HG03045 (cell line): Measurements from ENCODE around the gene CD300C.
"Not testable (repeated sequence)": the region's sequence is repeated elsewhere in the genome, so short reads cannot be mapped to it uniquely, and the experiment has no call there.

Experiments
- ATAC-seq: cut with Tn5 transposase; IDR thresholded peaks from one replicate; pipeline ENCODE4 v1.9.1; 2021; ENCODE audit warnings: mild to moderate bottlenecking, moderate library complexity; ENCODE audit not compliant: unreplicated experiment

Gene CD300C

GRCh38 chr17:74514632-74515334 is 31.1 kb downstream of the CD300C start:
- no peak for ATAC-seq

DNA sequence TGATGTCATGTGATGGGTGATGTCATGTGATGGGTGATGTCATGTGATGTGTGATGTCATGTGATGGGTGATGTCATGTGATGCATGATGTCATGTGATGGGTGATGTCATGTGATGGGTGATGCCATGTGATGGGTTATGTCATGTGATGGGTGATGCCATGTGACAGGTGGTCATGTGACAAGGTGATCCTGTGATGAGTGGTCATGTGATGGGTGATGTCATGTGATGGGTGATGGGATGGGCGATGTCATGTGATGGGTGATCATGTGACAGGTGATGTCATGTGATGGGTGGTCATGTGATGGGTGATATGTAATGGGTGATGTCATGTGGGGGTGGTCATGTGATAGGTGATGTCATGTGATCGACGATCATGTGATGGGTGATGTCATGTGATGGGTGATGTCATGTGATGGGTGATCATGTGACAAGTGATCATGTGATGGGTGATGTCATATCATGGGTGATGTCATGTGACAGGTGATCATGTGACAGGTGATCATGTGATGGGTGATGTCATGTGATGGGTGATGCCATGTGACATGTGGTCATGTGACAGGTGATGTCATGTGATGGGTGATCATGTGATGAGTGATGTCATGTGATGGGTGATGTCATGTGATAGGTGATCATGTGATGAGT is 31.8 kb downstream of the CD300C start:
- ATAC-seq, result no peak

DNA sequence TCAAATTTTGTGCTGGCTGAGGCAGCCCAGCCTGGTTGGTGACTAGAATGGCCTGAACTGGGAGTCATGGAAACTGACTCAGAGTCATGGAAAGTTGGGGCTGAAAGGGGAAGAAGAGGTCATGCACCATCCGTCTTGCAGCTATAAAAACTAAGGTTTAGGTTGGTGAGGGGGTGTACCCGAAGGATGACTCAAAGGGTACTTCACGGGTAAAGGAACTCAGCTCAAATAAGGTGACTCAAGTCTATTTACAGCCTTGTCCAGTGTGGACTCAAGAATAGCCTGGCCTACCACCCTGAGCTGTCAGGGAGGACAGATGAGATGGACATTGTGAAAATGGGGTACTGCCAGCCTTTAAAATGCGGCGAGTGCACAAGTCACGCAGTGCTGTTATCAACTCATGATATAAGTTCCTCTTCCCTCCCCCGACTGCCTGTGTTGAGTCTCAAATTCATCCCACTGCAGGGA is 33.3 kb downstream of the CD300C start:
- ATAC-seq, result no peak

DNA sequence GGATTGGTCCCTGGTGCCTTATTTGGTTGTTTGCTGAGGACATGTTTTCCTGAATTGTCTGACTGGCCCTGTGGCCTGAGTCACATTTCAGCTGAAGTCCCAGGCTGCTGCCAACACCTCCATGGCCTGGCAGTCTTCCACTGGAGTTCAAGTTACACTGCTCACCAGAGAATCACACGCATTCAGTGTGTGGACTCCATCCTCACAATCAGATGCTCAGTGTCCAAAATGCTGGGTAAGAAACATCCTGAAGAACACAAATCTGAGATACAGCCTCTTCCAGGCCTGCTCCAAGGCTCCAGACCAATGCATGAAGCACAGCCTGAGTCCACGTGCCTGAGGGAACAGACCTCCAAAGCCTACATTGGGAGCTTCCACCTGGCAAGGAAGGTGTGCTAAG is 33.9 kb downstream of the CD300C start:
- ATAC-seq, result no peak

DNA sequence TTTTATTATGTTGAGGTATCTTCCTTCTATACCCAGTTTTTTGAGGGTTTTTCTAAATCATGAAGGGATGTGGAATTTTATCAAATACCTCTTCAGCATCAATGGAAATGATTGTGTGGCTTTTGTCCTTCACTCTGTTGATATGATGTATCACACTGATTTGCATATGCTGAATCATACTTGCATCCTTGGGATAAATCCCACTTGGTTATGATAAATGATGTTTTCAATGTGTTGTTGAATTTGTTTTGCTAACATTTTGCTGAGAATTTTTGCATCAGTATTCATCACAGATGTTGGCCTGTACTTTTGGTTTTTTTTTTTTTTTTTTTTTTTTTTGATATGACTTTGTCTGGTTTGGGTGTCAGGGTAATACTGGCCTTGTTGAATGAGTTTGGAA is 37.8 kb downstream of the CD300C start:
- ATAC-seq, result no peak

- ATAC-seq, result not testable (repeated sequence)
Observed at GRCh38 chr17:74503949-74504348, 42.0 kb downstream of the CD300C start.

DNA sequence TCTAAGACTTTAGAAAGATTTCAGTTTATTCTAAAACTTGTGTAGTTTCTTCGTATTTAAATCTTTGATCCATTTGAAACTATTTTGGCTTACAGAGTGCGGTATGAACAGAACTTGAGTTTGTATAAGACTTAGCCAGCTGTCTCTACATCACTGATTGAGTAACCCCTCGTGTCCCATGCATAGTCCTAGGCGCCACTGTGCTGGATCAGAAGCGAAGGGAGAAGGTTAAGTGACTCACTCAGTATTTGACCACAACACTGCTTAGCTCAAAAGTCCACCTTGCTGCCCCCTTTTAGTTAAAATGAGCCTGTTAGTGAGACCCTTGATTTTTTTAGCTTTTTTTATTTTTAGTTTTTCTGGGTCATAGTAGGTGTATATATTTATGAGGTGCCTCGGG is 43.1 kb downstream of the CD300C start:
- no peak for ATAC-seq

- no peak for ATAC-seq
Observed at GRCh38 chr17:74499992-74500391, 45.9 kb downstream of the CD300C start.

GRCh38 chr17:74497471-74497870 is 48.4 kb downstream of the CD300C start:
- ATAC-seq, result no peak

GRCh38 chr17:74493331-74493833 is 52.5 kb downstream of the CD300C start:
- no peak for ATAC-seq

DNA sequence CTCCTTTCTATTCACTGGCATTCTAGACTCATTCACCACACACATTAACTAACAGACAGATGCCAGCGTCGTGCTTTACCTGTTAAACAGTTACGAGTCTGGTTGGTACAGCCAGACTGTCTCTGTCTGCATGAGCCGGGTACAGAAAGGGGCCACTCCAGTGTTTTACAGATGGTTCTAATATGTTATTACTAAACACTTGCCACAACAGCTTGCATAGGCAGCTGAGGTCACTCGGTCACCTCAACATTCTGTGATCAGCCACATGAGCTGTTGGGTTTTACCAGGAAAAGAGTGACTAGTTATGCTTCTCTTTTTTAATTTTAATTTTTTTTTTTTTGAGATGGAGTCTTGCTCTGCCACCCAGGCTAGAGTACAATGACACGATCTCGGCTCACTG is 54.3 kb downstream of the CD300C start:
- no peak for ATAC-seq
